SK-N-SH (cell line): Measurements from ENCODE around the gene BCAS4.

Source experiments
- SIN3A ChIP-seq: IDR thresholded peaks from 2 replicates; pipeline ENCODE4 v1.6.1; 2012; ENCODE audit warnings: low read depth, mild to moderate bottlenecking, low read length, moderate library complexity, borderline replicate concordance
- YY1 ChIP-seq: IDR thresholded peaks from 2 replicates; pipeline ENCODE4 v1.4.0; 2012; ENCODE audit warnings: low read depth, mild to moderate bottlenecking
- TF ChIP-seq, protein P1 (sequence below): fragments of 200-600 bp; sonication (generic); IDR thresholded peaks from 2 replicates; pipeline ENCODE4 v1.6.1; 2017; ENCODE audit warnings: antibody characterized with exemption, mild to moderate bottlenecking, moderate library complexity

GRCh38 chr20:50804437-50805348 is 9.8 kb downstream of the BCAS4 start:
- TF ChIP-seq YY1, result no peak
- TF ChIP-seq, protein P1, sequence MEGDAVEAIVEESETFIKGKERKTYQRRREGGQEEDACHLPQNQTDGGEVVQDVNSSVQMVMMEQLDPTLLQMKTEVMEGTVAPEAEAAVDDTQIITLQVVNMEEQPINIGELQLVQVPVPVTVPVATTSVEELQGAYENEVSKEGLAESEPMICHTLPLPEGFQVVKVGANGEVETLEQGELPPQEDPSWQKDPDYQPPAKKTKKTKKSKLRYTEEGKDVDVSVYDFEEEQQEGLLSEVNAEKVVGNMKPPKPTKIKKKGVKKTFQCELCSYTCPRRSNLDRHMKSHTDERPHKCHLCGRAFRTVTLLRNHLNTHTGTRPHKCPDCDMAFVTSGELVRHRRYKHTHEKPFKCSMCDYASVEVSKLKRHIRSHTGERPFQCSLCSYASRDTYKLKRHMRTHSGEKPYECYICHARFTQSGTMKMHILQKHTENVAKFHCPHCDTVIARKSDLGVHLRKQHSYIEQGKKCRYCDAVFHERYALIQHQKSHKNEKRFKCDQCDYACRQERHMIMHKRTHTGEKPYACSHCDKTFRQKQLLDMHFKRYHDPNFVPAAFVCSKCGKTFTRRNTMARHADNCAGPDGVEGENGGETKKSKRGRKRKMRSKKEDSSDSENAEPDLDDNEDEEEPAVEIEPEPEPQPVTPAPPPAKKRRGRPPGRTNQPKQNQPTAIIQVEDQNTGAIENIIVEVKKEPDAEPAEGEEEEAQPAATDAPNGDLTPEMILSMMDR, result no peak
- no peak for TF ChIP-seq SIN3A
